Mucosa of gallbladder (tissue), 1 donor: Measurements from ENCODE around the gene SMARCAD1. TPM values are rescaled to one million over a fixed set of nuclear protein-coding genes. Genes with fewer than 3 reads are reported as not detected.

ENCODE experiments used
- DNase-seq: peaks from one replicate; pipeline ENCODE4 v3.0.0-alpha.2; 2020; ENCODE audit warnings: low spot score
- total RNA-seq: library from RNA; stranded (reverse); gene quantifications from one replicate; pipeline ENCODE4 v1.2.1, GENCODE V29; 2021
- donor health status: DM: no; HTN: no; CAD: no.

The SMARCAD1 gene, protein sequence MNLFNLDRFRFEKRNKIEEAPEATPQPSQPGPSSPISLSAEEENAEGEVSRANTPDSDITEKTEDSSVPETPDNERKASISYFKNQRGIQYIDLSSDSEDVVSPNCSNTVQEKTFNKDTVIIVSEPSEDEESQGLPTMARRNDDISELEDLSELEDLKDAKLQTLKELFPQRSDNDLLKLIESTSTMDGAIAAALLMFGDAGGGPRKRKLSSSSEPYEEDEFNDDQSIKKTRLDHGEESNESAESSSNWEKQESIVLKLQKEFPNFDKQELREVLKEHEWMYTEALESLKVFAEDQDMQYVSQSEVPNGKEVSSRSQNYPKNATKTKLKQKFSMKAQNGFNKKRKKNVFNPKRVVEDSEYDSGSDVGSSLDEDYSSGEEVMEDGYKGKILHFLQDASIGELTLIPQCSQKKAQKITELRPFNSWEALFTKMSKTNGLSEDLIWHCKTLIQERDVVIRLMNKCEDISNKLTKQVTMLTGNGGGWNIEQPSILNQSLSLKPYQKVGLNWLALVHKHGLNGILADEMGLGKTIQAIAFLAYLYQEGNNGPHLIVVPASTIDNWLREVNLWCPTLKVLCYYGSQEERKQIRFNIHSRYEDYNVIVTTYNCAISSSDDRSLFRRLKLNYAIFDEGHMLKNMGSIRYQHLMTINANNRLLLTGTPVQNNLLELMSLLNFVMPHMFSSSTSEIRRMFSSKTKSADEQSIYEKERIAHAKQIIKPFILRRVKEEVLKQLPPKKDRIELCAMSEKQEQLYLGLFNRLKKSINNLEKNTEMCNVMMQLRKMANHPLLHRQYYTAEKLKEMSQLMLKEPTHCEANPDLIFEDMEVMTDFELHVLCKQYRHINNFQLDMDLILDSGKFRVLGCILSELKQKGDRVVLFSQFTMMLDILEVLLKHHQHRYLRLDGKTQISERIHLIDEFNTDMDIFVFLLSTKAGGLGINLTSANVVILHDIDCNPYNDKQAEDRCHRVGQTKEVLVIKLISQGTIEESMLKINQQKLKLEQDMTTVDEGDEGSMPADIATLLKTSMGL
- total RNA-seq, result 24.1 TPM

DNA sequence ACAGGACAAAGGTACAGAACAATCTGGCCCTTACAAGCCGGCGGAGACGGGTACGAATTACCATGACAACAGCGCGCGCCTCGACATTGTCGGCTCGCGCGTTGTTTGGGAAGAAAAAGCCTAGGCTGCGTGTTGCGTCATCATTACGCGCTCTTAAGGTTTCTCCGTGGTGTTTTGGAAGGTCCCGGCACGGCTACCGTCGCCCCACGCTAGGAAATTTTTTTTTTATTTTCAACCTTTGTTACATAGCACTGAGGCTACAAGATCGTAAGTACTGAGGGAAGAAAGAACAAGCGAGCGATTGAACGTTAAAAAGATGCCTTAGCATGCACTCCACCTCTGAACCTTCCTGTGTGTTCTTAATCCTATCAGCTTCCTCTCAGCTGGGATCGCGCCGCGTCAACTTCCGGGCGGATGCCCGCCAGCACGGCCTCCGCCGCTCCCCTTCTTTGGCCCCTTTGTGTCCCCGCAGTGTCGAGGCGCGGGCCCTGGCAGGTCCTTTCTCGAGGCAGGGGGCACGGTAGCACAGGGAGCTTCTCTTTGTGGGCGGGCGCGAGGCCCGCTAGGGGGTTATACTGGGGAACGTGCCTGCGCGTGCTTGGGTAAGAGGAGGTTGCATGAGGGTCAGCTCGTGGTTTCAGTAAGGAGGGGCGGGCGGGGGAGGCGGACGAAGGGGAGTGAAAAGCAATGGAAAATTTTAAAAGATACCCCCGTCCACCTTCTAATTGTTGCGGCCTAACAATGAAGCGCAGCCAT lies at the start of gene SMARCAD1:
Gene SMARCAD1, plus strand, starts transcription at position 397 of the 756 bp plus-strand sequence. CDS start 530 bp downstream, outside the sequence.
- peak; percentile 94 for DNase-seq

DNA sequence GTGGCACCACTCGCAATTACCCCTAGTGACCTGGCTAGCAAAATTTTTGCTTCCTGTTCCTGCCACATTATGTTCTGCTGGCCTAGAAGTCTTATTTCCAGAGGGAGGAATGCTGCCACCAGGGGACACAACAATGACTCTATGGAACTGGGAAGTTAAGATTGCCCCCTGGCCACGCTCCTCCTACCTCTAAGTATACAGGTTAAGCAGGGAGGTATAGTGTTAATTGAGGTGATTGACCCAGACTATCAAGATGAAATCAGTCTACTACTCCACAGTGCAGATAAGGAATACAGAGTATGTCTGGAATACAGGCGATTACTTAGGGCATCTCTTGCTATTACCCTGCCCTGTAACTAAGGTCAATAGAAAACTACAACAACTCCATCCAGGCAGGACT lies 48.8 kb upstream of the SMARCAD1 start:
- no peak for DNase-seq

DNA sequence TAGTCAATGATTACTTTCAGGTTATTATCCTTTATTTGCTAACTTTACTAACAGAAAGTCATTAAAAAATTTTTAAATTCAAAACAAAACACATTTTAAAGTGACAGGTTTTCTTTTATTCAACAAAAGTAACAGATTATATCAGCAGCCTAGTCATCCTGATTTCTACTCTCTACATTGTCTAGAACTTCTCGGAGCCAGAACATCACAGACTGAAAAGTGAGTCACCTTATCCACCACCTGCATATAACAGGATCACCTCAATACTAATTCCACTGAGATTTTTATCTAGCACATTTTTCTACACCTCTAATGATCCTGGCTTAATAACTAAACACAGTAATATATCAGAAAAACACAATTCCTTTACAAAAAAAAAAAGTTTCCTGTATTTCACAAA lies 47.9 kb upstream of the SMARCAD1 start:
- DNase-seq, result no peak

GRCh38 chr4:94160774-94161173 lies 46.9 kb upstream of the SMARCAD1 start:
- DNase-seq, result no peak

GRCh38 chr4:94165256-94165655 lies 42.4 kb upstream of the SMARCAD1 start:
- no peak for DNase-seq

DNA sequence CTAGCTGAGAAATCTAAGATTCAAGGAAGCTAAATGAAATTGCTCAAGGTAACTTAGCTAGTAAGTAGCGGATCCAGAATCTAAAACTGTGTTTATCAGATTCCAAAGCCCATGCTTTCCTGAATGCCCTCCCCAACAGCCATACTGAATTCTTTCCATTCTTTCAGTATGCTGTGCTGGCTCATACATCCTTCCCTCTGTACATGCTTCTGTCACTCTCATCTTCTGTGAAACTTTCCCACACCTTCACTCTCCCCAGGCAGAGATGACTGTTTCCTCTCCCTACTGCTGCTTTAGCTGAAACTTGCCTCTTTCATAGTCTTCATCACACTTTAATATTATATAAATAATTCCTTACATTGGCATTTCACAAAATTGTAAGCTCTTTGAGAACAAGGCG lies 39.3 kb upstream of the SMARCAD1 start:
- DNase-seq, result no peak

GRCh38 chr4:94169803-94170372 lies 37.8 kb upstream of the SMARCAD1 start:
- no peak for DNase-seq

DNA sequence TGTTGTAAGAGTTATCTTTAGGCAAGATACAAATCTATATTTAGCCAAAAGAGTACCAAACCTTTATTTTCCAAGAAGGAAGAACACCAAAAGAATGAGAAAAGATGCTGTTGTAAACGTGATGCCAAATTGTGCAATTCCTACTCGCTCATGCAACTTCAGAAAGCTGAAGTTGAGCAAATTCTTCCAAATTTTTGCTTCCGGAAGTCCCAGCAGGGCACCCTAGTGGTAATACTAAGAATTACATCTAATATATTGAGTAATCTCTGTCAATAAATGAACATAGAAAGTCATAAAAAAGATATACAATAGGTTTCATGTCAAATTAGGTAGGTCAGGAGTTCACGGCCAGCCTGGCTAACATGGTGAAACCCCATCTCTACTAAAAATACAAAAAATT lies 36.0 kb upstream of the SMARCAD1 start:
- no peak for DNase-seq

DNA sequence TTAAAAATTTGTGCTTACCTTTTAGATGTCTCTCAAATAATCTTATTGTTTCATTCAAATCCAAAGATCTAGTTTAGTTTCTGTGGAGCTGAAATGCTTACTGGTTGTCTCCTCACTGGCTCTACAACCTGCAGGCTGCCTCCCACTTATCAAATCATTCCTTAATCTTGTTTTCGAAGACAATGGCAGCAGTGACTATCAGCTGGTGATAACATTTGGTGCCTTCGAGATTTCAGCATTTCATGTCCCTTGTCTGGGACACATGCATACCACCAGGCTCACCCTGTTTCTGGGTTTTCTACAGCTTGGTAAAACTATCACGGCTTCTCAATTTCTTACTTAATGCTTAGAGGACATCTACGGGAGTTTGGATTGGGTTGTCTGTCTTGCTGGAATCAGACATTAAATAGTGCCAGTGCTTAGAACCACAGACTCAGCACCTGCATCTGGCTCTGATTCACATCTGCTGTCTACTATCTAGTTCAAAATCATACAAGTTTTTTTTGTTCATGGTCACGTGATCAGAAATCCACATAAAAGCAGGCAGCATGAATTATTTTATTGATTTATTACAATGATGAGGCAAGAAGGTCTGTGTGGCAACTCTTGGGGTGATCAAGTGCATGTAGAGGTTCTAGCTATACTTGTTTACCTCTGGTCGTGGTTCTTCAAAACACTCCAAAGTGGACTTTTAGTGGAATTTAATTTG lies 32.0 kb upstream of the SMARCAD1 start:
- DNase-seq, result no peak

- no peak for DNase-seq
Observed at GRCh38 chr4:94177822-94178221, 29.8 kb upstream of the SMARCAD1 start.

DNA sequence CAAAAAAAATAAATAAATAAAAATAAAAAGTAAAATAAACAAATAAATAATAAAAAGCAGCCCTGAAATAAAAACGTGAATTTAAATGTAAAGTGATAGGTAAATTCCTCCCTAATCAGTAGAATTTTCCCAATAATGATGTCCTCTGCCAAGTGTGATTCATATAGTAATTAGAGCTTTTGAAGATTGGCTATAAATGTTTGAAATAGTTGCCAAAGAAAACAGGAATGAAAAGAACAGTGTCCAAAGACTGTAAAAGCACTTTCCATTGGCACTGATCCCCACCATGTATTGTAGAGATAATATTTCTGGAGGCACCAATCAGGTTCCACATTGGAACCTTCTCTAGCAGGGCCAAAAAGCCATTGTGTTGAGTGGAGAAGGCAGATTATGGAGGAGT lies 25.9 kb upstream of the SMARCAD1 start:
- no peak for DNase-seq

- no peak for DNase-seq
Observed at GRCh38 chr4:94202769-94203168, 4.9 kb upstream of the SMARCAD1 start.

DNA sequence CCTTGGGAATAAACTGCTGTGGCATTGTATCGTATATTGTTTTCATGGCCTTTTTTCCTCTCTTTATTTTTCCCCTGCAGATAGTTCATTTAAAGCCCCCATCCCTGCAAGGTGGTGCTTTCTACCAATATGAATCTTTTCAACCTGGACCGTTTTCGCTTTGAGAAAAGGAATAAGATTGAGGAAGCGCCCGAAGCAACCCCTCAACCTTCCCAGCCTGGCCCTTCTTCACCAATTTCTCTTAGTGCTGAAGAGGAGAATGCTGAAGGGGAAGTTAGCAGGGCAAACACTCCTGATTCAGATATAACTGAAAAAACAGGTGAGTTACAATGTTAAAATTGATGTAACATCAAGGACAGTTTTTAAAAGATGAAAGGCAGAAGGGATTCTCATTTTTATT lies 601 bp downstream of the SMARCAD1 start:
- DNase-seq, result no peak

DNA sequence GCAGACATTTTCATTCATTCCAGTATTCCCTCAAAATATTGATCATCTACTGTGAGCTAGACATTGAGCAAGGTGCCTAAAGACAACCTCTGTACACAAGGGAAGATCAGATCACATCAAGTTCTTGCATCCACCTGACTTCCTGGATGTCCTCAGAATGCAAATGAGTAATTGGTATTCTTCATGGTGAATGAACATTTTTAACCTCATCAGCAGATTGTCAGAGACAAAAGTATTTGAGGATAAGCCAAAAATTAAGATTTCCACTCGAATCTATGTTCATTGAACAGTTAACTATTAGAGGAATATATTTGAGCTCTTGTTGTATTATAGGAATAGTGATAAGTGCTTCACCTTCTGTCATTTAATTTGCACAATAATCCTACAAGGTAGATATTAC lies 1.3 kb downstream of the SMARCAD1 start:
- DNase-seq, result no peak

DNA sequence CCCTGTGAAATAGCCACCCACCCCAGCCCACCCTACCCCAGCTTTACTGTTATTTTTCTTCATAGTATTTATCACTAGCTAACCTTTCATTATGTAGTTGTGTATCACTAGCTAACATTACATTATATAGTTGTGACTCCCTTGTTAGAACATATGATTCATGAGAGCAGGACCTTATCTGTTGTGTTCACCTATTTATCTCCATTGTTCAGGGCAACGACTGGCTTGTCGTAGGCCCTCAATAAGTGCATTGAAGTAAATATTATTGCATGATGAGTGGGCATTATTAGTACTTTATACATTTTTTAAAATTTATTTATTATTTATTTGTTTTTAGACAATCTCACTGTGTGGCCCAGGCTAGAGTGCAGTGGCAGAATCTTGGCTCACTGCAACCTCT lies 4.2 kb downstream of the SMARCAD1 start:
- DNase-seq, result no peak

- no peak for DNase-seq
Observed at GRCh38 chr4:94214703-94215319, 7.1 kb downstream of the SMARCAD1 start.

GRCh38 chr4:94216394-94216793 lies 8.7 kb downstream of the SMARCAD1 start:
- no peak for DNase-seq

DNA sequence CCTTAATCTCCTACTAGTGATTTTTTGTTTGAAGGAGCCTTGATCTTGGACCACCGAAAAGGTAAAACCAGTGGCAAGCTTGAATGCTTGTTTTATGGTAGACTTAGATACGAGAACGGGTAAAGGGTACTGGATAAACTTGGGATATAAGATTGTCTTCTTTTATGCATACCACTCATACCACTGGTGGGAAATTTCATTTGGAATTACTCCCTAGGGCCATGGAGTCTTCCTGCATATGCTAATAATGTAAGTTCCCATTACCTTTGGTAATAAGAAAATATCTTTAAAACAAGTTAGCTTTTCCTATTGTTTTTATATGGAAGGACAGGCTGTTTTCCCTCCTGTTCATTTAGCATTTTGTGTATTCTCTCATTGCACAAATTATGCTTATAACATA lies 11.7 kb downstream of the SMARCAD1 start:
- no peak for DNase-seq

DNA sequence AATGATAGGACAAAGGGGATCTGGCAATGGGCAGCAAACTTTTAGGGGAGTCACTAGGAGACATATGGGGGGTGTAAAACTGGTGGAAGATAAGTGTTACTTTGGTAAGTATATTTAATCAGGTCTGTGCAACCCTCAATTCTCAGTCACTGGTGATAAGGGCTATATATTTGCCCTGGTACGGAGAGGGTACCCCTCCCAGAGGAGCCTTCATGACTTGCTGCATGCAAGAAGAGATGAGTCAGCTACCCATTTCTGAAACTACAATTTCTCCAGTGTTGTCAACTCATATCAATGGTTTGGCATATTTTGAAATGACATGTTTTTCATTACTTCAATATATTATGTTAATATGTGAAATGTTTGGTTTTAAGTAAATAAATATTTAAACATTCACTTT lies 14.3 kb downstream of the SMARCAD1 start:
- DNase-seq, result no peak

DNA sequence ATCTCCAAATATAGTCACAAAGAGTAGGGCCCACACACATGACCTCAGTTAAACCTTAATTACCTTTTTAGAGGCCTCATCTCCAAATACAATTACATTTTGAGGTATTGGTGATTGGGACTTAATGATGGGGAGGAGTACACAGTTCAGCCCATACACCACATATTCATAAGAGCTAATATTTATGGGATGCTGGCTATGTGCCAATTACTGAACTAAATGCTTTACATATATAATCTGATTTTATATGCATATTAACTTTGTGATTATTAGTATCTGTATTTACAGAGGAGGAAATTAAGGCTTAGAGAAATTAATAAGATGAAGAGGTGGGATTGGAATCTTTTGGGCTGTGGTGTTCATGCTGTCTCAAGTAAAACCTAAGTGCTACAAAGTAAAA lies 17.8 kb downstream of the SMARCAD1 start:
- DNase-seq, result no peak
